Epidermal melanocyte (primary cell): ENCODE measurements around the gene IL1A.

ENCODE experiments used
- DNase-seq: peaks from one replicate; pipeline ENCODE4 v3.0.0; 2011; ENCODE audit warnings: low spot score; ENCODE audit not compliant: insufficient read length

IL1A gene

GRCh38 chr2:112764071-112765044 is 19.9 kb downstream of the IL1A start, which contains the start of gene CKAP2L:
TSS of gene CKAP2L (minus strand) at chr2:112764609. CDS start at chr2:112764598, 11 bp downstream.
- peak; percentile 97 for DNase-seq

GRCh38 chr2:112762276-112762675 is 22.0 kb downstream of the IL1A start:
- no peak for DNase-seq

DNA sequence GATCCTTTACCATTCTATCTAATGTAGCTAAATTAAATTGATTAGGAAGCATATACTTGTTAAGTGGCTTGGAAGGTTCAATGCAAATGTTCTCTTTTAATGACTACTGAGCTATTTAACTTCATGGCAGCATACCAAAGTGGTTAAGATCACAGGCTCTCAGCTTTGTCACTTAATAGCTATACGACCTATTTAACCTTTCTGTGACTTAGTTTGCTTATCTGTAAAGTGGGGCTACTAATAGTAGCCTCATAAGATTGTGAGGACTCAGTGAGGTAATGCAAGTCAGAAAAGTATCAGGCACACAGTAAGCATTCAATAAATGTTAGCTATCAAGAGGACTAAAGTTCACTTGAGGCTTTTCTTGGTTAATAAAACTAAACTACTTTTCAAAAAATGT is 24.1 kb downstream of the IL1A start:
- DNase-seq: no peak

GRCh38 chr2:112758711-112759110 is 25.6 kb downstream of the IL1A start:
- no peak for DNase-seq

- no peak for DNase-seq
Observed at GRCh38 chr2:112757265-112757664, 27.0 kb downstream of the IL1A start.

GRCh38 chr2:112756207-112756606 is 28.1 kb downstream of the IL1A start:
- DNase-seq: no peak

DNA sequence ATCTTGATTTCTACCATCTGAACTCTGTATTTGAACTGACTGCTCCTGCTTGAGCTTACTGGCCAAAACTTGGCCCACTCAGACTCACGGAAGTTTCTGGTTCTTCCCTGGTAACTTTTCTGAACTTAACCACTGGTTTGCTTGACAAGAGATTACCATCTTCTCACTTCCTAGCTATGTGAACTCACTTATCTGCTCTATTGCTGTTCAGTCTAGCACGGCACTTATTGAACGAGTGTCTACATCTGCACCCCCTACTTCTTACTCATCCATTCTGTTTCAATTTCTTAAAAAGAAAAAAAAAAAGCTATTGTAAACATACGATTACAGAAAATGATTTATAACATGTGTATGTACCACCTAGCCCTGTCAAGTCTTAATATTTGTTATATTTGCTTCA is 28.8 kb downstream of the IL1A start:
- DNase-seq: no peak

GRCh38 chr2:112754564-112754963 is 29.7 kb downstream of the IL1A start:
- DNase-seq: no peak

GRCh38 chr2:112752667-112753066 is 31.6 kb downstream of the IL1A start:
- no peak for DNase-seq

- DNase-seq: no peak
Observed at GRCh38 chr2:112751451-112752197, 32.7 kb downstream of the IL1A start.

GRCh38 chr2:112750560-112750843 is 33.8 kb downstream of the IL1A start:
- DNase-seq: no peak

DNA sequence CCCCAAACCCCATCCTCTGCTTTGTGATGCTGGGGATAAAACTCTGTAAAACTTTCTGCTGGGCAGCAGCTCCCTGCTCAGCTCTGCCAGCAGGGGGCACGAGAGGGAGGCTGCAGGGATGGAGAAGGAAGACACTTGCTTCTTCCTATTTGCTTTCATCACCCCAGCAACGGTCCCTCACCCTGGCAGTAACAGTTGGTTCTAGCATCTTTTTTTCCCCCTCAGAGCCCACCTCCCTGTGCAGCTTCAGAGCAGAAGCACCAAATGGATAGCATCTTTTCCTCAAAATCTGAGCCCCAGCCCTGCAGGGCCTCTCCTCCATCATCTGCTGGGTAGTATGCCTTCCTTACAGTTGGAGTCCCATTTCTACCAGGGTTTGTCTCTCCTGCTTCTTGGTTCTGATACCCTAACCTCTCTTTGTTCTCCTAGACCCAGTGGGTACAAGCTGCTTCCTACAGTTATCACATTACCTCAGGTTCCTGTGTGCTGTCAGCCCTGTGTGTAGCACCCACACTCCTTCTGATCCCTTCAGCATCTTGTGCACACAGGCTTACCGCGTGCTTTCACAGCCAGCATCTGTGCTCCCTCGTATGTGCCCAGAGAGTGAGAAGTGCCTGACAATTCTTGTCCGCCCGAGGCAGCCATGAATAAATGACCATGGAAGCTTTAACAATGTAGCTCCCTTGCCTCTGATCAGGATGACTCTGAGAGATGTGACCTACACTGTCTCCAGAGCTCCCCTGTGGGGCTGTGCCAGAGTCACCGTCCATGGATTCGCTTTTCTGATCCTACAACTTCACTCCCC is 34.3 kb downstream of the IL1A start:
- peak; percentile 48 for DNase-seq

DNA sequence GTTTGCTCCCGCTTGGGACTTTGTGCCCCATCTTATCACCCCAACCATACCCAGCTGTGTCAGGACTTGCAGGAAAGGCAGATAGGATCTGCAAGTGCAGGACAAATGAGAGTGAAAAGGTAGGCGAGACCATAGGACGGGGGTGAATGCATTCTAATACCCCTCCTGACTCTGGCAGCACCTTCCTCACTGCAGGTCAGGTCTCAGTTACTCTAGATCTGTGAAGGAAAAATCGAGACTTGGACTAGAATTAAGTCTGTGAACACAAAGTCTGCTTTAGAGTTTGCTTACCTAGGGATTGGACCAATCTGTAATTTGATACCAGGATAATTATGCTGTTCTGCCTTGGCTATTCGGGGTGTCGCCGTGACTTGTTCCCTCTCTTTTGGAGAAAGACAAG is 43.8 kb downstream of the IL1A start:
- DNase-seq: no peak

GRCh38 chr2:112737542-112738232 is 46.6 kb downstream of the IL1A start:
- no peak for DNase-seq

DNA sequence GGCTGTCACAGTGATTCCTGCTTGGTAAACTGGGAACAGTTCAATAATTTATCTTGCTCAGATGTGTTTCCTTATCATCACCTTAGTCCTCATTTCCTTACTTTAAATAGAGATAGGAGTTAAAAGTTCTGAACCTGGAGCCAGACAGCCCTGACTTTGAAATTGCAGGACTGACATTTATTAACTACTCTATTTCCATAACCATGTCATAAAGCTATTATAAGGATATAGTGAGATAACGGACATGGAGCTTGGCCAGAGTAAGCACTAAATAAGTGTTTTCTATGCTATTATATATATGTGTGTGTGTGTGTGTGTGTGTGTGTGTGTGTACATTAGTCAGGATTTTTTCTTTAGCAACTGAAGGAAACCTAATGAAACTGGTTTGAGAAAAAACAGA is 50.4 kb downstream of the IL1A start:
- DNase-seq: no peak

- no peak for DNase-seq
Observed at GRCh38 chr2:112733456-112733855, 50.8 kb downstream of the IL1A start.

- no peak for DNase-seq
Observed at GRCh38 chr2:112731479-112731878, 52.8 kb downstream of the IL1A start.

- no peak for DNase-seq
Observed at GRCh38 chr2:112730791-112731190, 53.5 kb downstream of the IL1A start.

DNA sequence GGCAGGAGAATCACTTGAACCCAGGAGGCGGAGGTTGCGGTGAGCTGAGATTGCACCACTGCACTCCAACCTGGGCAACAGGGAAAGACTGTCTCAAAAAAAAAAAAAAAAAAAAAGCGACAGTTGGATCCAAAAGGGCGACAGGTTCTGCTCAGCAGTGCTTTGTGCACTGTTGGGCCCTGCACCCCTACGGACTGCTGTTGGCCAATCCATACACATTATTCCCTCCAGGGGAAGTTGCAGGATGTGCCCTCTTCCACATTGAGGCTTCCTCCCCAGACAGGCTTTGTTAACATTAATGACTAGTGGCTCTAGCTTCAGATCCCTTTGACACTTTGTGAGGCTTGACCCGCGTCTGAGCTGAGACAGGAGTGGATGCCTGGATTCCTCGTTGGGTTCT is 54.1 kb downstream of the IL1A start:
- no peak for DNase-seq

- no peak for DNase-seq
Observed at GRCh38 chr2:112728378-112729175, 55.7 kb downstream of the IL1A start.
